Measurements from ENCODE around the gene KIF26B.

- no peak for TF ChIP-seq EZH2 (IDR thresholded peaks at IDR 0.05; ENCODE audit: borderline replicate concordance, low read length)
- no peak for TF ChIP-seq CTCF (IDR thresholded peaks at IDR 0.05; ENCODE audit: low read length)
These were observed 128.2 kb downstream of the KIF26B start for GRCh38 chr1:245283001-245283400.
